WTC11 (cell line): Measurements from ENCODE around the gene PLK3.
"Not testable (repeated sequence)": the region's sequence is repeated elsewhere in the genome, so short reads cannot be mapped to it uniquely, and the experiment has no call there.

Experiments
- ATF1 ChIP-seq: sonication (generic); formaldehyde crosslinking; IDR thresholded peaks from 2 replicates; pipeline ENCODE4 v1.8.1; 2023; ENCODE audit warnings: mild to moderate bottlenecking, moderate library complexity, missing genetic modification reagents
- E2F4 ChIP-seq: sonication (generic); formaldehyde crosslinking; IDR thresholded peaks from 2 replicates; pipeline ENCODE4 v1.8.1; 2022; ENCODE audit warnings: low read depth, mild to moderate bottlenecking, moderate library complexity, missing genetic modification reagents, borderline replicate concordance
- GTF2I ChIP-seq: fragments of 250-450 bp; sonication (Bioruptor Pico); conservative IDR thresholded peaks from 2 replicates; pipeline ENCODE4 v1.4.0; 2021; ENCODE audit warnings: mild to moderate bottlenecking
- JUN ChIP-seq: sonication (generic); formaldehyde crosslinking; IDR thresholded peaks from 2 replicates; pipeline ENCODE4 v1.8.0; 2023; ENCODE audit warnings: mild to moderate bottlenecking, missing genetic modification reagents
- USF2 ChIP-seq: sonication (generic); formaldehyde crosslinking; IDR thresholded peaks from 2 replicates; pipeline ENCODE4 v1.8.1; 2023; ENCODE audit warnings: mild to moderate bottlenecking, missing genetic modification reagents, moderate library complexity
- ZNF232 ChIP-seq: sonication (generic); formaldehyde crosslinking; IDR thresholded peaks from 2 replicates; pipeline ENCODE4 v1.8.0; 2022; ENCODE audit warnings: mild to moderate bottlenecking, missing genetic modification reagents
- ZNF532 ChIP-seq: fragments of 250-450 bp; sonication (Bioruptor Pico); IDR thresholded peaks from 2 replicates; pipeline ENCODE4 v1.9.0; 2021; ENCODE audit warnings: mild to moderate bottlenecking, borderline replicate concordance
- TF ChIP-seq, protein P1 (sequence below): fragments of 200-600 bp; IDR thresholded peaks from 2 replicates; pipeline ENCODE4 v1.8.0; 2022; ENCODE audit warnings: antibody characterized with exemption
- TF ChIP-seq, protein P2 (sequence below): sonication (generic); formaldehyde crosslinking; IDR thresholded peaks from 2 replicates; pipeline ENCODE4 v1.8.0; 2022; ENCODE audit warnings: mild to moderate bottlenecking, missing genetic modification reagents

DNA sequence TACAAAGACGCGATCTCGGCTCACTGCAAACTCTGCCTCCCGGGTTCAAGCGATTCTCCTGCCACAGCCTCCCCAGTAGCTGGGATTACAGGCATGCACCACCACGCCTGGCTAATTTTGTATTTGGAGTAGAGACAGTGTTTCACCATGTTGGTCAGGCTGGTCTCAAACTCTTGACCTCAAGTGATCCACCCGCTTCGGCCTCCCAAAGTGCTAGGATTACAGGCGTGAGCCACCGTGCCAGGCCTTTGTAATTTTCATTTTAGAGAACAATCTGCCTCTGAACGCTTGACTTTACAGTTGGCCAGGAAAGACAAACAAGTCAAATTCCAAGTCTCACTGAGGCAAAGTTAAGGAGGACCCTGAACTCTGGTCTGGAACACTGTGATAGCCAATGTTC lies 38.1 kb downstream of the PLK3 start:
- TF ChIP-seq, protein P1, sequence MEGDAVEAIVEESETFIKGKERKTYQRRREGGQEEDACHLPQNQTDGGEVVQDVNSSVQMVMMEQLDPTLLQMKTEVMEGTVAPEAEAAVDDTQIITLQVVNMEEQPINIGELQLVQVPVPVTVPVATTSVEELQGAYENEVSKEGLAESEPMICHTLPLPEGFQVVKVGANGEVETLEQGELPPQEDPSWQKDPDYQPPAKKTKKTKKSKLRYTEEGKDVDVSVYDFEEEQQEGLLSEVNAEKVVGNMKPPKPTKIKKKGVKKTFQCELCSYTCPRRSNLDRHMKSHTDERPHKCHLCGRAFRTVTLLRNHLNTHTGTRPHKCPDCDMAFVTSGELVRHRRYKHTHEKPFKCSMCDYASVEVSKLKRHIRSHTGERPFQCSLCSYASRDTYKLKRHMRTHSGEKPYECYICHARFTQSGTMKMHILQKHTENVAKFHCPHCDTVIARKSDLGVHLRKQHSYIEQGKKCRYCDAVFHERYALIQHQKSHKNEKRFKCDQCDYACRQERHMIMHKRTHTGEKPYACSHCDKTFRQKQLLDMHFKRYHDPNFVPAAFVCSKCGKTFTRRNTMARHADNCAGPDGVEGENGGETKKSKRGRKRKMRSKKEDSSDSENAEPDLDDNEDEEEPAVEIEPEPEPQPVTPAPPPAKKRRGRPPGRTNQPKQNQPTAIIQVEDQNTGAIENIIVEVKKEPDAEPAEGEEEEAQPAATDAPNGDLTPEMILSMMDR: not testable (repeated sequence)
- TF ChIP-seq JUN; ATF1 (CRISPR knock-in tag); GTF2I (CRISPR knock-in tag); USF2 (CRISPR knock-in tag); ZNF232 (CRISPR knock-in tag); E2F4 (CRISPR knock-in tag); ZNF532 (CRISPR knock-in tag): not testable (repeated sequence)
- TF ChIP-seq, protein P2, sequence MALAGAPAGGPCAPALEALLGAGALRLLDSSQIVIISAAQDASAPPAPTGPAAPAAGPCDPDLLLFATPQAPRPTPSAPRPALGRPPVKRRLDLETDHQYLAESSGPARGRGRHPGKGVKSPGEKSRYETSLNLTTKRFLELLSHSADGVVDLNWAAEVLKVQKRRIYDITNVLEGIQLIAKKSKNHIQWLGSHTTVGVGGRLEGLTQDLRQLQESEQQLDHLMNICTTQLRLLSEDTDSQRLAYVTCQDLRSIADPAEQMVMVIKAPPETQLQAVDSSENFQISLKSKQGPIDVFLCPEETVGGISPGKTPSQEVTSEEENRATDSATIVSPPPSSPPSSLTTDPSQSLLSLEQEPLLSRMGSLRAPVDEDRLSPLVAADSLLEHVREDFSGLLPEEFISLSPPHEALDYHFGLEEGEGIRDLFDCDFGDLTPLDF (CRISPR knock-in tag): not testable (repeated sequence)
